Mesodermal cell (in vitro differentiated cells): ENCODE results near the gene ZNF446.

ENCODE experiments used
- H3K27ac ChIP-seq: 2 replicates; pipeline ENCODE4 v1.7.0; 2013; ENCODE audit warnings: mild to moderate bottlenecking, low read depth, low read length, moderate library complexity; ENCODE audit not compliant: severe bottlenecking
- H3K36me3 ChIP-seq: 2 replicates; pipeline ENCODE4 v1.7.1; 2013; ENCODE audit warnings: mild to moderate bottlenecking, low read length, moderate library complexity; ENCODE audit not compliant: control insufficient read depth, insufficient read depth
- H3K4me1 ChIP-seq: one replicate; pipeline ENCODE4 v1.7.1; 2013; ENCODE audit warnings: mild to moderate bottlenecking, low read length; ENCODE audit not compliant: insufficient read depth, control insufficient read depth, poor library complexity, severe bottlenecking
- H3K4me3 ChIP-seq: 2 replicates; pipeline ENCODE4 v1.7.0; 2013; ENCODE audit warnings: low read length, control low read depth, mild to moderate bottlenecking; ENCODE audit not compliant: insufficient read depth, poor library complexity, severe bottlenecking; ENCODE audit errors: extremely low read depth
- H3K9me3 ChIP-seq: 2 replicates; pipeline ENCODE4 v1.7.1; 2013; ENCODE audit warnings: mild to moderate bottlenecking, low read length, moderate library complexity; ENCODE audit not compliant: control insufficient read depth
- WGBS, 2 experiments: methylation state at CpG; one replicate each; pipeline ENCODE4 v1.1.5; 2013; ENCODE audit warnings: missing lambda C conversion rate in 2 of 2; ENCODE audit not compliant: insufficient coverage in 2 of 2; 5-methylcytosine and 5-hydroxymethylcytosine counted together

ZNF446 gene

DNA sequence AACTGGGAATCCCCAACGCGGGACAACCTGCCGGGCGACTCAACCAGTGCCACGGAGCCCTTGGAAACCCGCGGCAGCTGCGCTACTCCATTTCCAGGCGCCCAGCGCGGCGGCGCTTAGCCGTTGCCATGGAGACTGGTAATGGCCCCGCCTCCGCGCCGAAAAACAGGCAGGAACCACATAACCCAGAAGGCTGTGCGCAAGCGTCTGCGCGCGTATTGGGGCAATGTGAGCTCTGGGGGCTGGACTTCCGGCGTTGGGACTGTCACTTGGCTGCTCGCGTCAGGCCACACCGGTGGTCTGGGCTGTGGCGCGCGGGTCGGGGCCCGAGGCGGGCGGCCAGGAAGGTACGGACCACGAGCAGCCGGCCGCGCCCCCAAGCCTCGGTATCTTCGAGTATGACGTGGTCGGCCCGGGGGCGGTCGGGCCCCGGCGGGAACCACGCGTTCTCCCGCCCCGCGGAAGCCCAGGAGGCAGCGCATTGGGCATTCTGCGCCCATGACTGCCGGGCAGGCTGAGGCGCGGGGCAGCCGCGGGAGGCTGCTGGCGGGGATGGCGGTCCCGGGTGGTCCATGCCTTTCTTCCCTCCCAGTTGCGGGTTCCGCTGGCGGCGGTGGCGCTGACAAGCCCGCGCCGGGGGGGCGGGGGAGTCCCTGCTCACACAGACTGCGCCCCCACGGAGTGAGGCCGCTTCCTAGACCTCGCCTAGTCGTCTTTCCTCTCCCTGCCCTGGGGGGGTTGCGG, 24.6 kb upstream of the ZNF446 start, which contains the start of gene ZNF324B:
ZNF324B (plus strand) TSS at position 265 of the 744 bp plus-strand sequence. CDS start 2,080 bp downstream, outside the sequence.
- Histone ChIP-seq H3K36me3 (peaks cover 1% of the 10 kb centered on the region), H3K9me3 (peaks cover 19% of the 10 kb centered on the region), H3K4me1 (no peaks in the 10 kb centered on the region), H3K27ac (no peak within 1 kb of the TSS), H3K4me3 (peak within 1 kb of the TSS; percentile 63)
- WGBS, 2 experiments, result 0% methylated on average over 47 to 68 of the region's 79 CpGs

DNA sequence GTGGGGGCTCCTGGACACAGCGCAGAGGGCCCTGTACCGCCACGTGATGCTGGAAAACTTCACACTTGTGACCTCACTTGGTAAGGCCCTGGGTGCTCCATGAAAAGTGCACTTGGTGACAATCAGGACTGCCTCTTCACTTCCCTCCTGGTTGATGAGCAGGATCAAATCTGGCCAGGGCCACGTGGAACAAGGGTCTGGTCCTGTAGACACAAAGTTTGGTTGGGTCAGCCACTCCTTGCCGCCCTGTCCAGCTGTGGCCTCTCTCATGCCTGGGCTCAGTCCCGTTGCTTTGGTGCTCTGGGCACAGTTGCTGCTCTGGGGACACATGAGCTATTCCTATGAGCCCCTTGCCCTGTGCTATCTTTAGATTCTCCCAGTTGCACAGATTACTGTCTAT, 22.4 kb upstream of the ZNF446 start:
- Histone ChIP-seq H3K4me1 (no peaks in the 10 kb centered on the region), H3K9me3 (peaks cover 12% of the 10 kb centered on the region), H3K36me3 (peaks cover 9% of the 10 kb centered on the region), H3K27ac (no peak overlapping the region), H3K4me3 (no peak overlapping the region)
- 91 to 93% methylated on average over 6 of the region's 6 CpGs for WGBS, 2 experiments

DNA sequence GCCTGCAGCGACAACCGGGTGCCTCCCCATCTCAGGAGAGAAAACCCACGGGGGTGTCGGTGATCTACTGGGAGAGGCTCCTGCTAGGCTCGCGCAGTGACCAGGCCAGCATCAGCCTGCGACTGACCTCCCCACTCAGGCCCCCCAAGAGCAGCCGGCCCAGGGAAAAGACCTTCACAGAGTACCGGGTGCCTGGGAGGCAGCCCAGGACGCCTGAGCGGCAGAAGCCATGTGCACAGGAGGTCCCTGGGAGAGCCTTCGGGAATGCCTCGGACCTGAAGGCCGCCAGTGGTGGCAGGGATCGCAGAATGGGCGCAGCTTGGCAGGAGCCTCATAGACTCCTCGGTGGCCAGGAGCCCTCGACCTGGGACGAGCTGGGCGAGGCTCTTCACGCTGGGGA, 20.8 kb upstream of the ZNF446 start:
- Histone ChIP-seq H3K4me1 (no peaks in the 10 kb centered on the region), H3K9me3 (no peaks in the 10 kb centered on the region), H3K36me3 (peaks cover 9% of the 10 kb centered on the region), H3K4me3 (no peak overlapping the region), H3K27ac (no peak overlapping the region)
- WGBS, 2 experiments, result 95 to 97% methylated on average over 10 to 16 of the region's 21 CpGs

DNA sequence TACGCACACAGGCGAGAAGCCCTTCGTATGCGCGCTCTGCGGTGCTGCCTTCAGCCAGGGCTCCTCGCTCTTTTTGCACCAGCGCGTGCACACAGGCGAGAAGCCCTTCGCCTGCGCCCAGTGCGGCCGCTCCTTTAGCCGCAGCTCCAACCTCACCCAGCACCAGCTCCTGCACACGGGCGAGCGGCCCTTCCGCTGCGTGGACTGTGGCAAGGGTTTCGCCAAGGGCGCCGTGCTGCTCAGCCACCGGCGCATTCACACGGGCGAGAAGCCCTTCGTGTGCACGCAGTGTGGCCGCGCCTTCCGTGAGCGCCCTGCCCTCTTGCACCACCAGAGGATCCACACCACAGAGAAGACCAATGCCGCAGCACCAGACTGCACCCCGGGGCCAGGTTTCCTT, 20.0 kb upstream of the ZNF446 start:
- peaks cover 9% of the 10 kb centered on the region for H3K36me3 ChIP-seq
- no peaks in the 10 kb centered on the region for H3K4me1 ChIP-seq
- H3K4me3 ChIP-seq, result no peak overlapping the region
- no peak overlapping the region for H3K27ac ChIP-seq
- WGBS, 2 experiments, result 98 to 99% methylated on average over 28 to 34 of the region's 35 CpGs
- H3K9me3 ChIP-seq, result no peaks in the 10 kb centered on the region

DNA sequence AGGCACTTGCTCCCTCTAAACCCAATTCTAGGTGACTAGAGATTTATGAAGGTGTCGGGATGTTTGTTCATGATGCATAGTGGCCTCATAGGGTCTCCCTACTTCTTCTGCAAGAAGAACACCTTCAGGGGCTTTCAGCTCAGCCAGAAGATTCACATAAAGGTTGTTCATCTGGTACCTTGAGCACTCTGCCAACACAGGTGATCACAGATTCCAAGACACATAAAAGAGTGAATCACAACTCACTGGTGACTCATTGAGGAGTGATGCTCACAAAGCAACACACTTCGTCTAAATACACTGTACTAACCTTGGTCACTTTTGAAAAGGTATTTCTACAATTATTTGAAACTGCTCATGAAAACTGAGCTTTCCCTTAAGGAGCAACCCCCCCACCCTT, 16.1 kb upstream of the ZNF446 start:
- Histone ChIP-seq H3K9me3 (no peaks in the 10 kb centered on the region), H3K4me3 (no peak overlapping the region), H3K36me3 (peaks cover 9% of the 10 kb centered on the region), H3K4me1 (no peaks in the 10 kb centered on the region), H3K27ac (no peak overlapping the region)
- WGBS, 2 experiments, result 63 to 100% methylated on average over 1 of the region's 2 CpGs

DNA sequence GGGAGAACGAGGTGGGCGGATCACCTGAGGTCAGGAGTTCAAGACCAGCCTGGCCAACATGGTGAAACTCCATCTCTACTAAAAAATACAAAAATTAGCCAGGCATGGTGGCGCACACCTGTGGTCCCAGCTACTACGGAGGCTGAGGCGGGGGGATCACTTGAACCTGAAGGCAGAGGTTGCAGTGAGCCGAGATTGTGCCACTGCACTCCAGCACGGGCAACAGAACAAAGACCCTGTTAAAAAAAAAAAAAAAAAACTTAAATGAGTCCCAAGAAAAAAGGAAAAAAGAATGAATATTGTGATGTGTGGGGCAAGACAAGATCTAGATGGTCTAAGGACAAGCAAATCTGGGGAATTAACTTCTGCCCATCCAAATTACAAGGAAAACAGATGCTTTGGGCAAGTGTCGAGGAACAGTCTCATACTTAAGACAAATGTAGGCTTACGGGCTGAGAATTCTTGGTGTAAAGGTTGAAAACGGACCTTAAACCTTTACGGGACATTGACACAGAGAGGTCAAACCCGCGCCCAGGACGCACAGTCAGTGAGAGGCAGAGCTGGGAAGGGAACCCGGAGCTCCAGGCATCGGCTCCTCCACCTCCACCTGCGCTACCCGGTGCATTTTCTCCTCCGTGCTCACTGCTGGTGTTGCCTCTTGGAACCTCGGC, 9.9 kb upstream of the ZNF446 start:
- peaks cover 5% of the 10 kb centered on the region for H3K4me1 ChIP-seq
- peak overlapping the region; percentile 75 for H3K4me3 ChIP-seq
- WGBS, 2 experiments, result 35 to 40% methylated on average over 14 to 17 of the region's 20 CpGs
- peaks cover 15% of the 10 kb centered on the region for H3K36me3 ChIP-seq
- H3K9me3 ChIP-seq, result no peaks in the 10 kb centered on the region
- H3K27ac ChIP-seq, result no peak overlapping the region

DNA sequence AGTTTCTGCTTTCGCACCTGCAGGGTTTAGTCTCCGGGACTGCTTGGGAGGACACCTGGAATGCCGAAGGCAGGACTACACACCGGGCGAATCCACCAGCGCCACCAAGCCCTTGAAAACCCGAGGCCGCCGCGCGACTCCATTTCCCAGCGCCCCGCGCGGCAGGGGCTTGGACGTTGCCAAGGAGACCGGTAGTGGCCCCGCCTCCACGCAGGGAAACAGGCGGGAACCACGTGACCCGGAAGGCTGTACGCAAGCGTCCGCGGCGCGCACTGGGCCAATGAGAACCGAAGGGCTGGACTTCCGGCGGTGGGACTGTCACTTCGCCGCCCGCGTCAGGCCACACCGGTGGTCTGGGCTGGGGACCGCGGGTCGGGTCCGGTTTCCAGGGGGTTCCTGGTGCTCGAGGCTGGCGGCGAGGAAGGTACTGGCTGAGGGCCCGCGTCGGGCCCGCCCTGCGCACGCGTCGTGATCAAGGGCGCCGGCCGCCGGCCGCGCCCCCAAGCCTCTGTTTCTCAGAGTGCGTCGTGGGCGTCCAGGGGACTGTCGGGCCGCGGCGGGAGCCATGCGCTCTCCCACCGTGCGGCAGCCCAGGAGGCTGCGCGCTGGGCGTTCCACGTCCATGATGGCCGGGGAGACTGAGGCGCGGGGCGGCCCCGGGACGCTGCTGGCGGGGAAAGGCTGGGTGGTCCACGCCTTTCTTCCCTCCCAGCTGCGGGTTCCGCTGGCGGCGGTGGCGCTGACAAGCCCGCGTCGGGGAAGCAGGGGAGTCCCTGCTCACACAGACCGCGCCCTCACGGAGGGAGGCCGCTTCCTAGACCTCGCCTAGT, 9.2 kb upstream of the ZNF446 start, which contains the start of gene ZNF324:
ZNF324 (plus strand) TSS at position 321 of the 830 bp plus-strand sequence. CDS start 2,106 bp downstream, outside the sequence.
- Histone ChIP-seq H3K4me1 (peaks cover 5% of the 10 kb centered on the region), H3K9me3 (no peaks in the 10 kb centered on the region), H3K4me3 (peak within 1 kb of the TSS; percentile 75), H3K27ac (peak within 1 kb of the TSS; percentile 83), H3K36me3 (peaks cover 17% of the 10 kb centered on the region)
- WGBS, 2 experiments, result 0 to 1% methylated on average over 73 to 89 of the region's 92 CpGs

DNA sequence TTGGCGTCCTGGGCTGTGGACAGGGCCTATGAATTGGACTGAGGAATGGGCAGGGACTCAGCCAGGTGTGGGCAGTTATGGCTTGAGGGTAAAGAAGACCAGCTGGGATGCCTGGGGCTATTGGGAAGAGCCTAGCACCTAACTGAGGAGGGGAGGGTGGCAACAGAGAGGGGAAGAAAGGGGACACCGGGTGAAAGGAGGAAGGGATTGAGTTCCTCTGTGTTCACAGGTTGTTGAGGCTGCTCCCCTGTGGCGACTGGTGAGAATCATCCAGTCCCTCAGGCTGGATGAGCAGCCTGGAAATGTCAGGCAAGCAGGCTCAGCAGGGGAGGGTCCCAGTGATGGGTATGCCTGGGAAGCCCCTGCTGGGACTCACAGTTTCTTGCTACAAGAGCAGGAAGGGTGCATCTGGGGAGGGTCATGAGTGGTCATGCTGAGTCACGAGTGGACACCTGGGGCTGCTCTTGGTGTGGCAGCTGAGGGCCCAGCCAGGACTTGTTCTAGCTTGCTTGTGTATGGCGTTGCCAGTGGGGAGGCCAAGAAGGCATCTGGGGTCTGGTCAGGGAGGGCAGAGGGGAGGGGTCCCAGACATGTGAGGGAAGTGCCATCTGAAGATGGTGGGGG, 7.8 kb upstream of the ZNF446 start:
- Histone ChIP-seq H3K36me3 (peaks cover 30% of the 10 kb centered on the region), H3K9me3 (no peaks in the 10 kb centered on the region), H3K4me1 (peaks cover 5% of the 10 kb centered on the region), H3K27ac (no peak overlapping the region), H3K4me3 (peak overlapping the region; percentile 75)
- whole genome bisulfite sequencing, 2 experiments, result 82 to 85% methylated on average over 3 to 5 of the region's 5 CpGs

DNA sequence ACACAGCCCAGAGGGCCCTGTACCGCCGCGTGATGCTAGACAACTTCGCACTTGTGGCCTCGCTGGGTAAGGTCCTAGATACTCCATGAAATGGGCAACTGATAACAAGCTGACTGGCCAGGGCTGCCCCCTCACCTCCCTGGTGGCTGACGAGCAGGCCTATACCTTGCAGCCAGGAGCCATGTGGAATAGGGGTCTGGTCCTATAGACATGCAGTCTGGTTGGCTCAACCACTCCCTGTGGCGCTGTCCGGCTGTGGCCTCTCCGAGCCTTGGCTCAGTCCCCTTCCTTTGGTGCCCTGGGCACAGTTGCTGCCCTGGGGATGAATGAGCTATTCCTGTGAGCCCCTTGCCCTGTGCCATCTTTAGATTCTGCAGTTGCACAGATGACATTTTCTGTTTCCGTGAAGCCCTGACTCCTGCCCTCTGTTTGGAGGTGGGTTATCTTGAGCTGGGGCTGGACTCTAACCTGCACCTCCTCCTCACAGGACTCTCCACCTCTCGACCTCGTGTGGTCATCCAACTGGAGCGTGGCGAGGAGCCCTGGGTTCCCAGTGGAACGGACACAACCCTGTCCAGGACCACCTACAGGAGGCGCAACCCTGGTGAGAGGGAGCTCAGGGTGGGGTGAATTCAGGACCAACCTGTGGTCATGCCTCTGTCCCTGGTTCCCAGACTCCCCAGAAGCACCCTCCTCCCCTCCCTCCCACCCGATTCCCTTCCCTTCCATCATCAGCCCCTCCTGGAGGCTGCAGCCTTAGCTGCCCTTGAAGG, 6.7 kb upstream of the ZNF446 start:
- no peak overlapping the region for H3K27ac ChIP-seq
- peaks cover 5% of the 10 kb centered on the region for H3K4me1 ChIP-seq
- no peak overlapping the region for H3K4me3 ChIP-seq
- H3K9me3 ChIP-seq, result no peaks in the 10 kb centered on the region
- WGBS, 2 experiments, result 95% methylated on average over 9 to 10 of the region's 17 CpGs
- peaks cover 37% of the 10 kb centered on the region for H3K36me3 ChIP-seq
